Neural progenitor cell (in vitro differentiated cells): ENCODE data around the gene COG2.

ENCODE experiments used
- EZH2 ChIP-seq: fragments of 200-600 bp; sonication (generic); IDR thresholded peaks from 2 replicates; pipeline ENCODE4 v1.6.1; 2017; ENCODE audit warnings: antibody characterized with exemption, mild to moderate bottlenecking, moderate library complexity
- EZH2phosphoT487 ChIP-seq: fragments of 200-600 bp; sonication (generic); IDR thresholded peaks from 2 replicates; pipeline ENCODE4 v1.6.1; 2017; ENCODE audit warnings: antibody characterized with exemption
- TF ChIP-seq, protein P1 (sequence below): fragments of 200-600 bp; sonication (generic); IDR thresholded peaks from 2 replicates; pipeline ENCODE4 v1.5.1; 2017; ENCODE audit warnings: antibody characterized with exemption, mild to moderate bottlenecking

DNA sequence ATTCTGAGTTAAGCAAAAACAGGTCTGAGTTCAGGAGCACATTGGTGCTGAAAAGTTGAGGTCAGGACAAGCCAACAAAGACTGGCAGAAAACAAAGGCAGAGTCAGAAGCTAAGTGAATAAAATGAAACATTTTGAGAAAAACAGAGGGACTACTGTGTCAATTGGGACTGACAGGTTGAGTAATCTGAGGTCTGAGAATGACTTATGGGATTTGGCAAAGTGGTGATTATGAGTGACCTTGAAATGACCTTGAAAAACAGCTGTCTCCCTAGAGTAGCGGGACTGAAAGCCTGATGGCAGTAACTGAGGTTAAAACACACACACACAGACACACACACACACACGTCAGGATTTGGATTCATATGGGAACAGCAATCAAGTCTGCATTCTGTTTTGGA is 8.8 kb upstream of the COG2 start:
- TF ChIP-seq, protein P1, sequence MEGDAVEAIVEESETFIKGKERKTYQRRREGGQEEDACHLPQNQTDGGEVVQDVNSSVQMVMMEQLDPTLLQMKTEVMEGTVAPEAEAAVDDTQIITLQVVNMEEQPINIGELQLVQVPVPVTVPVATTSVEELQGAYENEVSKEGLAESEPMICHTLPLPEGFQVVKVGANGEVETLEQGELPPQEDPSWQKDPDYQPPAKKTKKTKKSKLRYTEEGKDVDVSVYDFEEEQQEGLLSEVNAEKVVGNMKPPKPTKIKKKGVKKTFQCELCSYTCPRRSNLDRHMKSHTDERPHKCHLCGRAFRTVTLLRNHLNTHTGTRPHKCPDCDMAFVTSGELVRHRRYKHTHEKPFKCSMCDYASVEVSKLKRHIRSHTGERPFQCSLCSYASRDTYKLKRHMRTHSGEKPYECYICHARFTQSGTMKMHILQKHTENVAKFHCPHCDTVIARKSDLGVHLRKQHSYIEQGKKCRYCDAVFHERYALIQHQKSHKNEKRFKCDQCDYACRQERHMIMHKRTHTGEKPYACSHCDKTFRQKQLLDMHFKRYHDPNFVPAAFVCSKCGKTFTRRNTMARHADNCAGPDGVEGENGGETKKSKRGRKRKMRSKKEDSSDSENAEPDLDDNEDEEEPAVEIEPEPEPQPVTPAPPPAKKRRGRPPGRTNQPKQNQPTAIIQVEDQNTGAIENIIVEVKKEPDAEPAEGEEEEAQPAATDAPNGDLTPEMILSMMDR = no peak
- TF ChIP-seq EZH2 (no peak), EZH2phosphoT487 (no peak)
